Measurements from ENCODE around the gene FGF21.
"Not testable (repeated sequence)": the region's sequence is repeated elsewhere in the genome, so short reads cannot be mapped to it uniquely, and the experiment has no call there.

Gene FGF21

DNA sequence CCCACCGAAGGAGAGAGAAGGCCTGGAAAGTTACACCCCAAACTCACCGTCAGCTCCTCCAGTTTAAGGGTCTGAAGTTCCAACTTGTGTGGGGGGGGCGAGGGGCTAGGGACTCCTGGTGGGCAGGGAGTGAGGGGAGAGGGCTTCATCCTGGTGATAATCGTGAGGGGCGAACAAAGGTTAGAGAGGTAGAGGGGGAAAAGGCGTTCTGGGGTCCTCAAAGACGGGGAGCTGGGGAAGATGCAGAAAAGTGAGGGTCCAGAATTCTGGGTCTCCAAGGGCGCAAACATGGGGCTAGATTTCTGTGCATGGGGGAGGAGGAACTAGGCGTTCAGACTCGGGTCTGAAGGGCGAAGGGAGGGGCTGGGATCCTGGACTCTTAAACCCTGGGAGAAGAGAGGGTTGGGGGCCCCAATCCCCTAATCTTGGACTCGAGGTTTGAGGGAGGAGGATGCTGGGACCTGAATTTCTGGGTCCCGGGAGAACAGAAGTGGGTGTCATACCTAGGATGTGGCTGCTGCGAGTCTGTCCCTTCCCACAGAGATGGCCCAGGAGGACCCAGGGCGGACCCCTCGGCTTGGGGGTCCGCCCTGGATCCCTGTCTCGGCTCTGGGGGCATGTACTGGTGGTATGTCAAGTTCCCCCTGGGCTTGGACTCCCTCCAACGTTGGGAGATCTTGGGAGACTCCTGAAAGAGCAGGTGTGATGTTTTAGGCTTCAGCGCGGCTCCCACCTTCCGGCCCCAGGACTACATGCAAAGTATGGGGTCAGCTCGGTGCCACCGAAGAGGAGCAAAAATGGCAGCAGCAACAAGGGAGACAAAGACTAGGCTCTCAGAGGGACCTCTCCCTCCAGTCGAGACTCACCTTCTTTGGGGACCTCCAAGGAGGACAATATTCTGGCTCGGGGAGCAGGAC lies 40.3 kb upstream of the FGF21 start:
- Histone ChIP-seq H3K36me3 (no peaks in the 10 kb centered on the region), H3K27ac (peak overlapping the region; percentile 45), H3K9me3 (no peaks in the 10 kb centered on the region), H3K4me1 (ENCODE audit: control insufficient read depth in 1 of 2, insufficient read depth in 1 of 2, low read depth in 1 of 2, low read length in 1 of 2) (peaks cover 9 to 16% of the 10 kb centered on the region in 2 experiments), H3K4me3 (ENCODE audit: low read depth in 1 of 2, low read length in 1 of 2) (peak overlapping the region; percentile 55 to 63), H3K27me3 (peaks cover 19% of the 10 kb centered on the region)
- TF ChIP-seq, protein P1, sequence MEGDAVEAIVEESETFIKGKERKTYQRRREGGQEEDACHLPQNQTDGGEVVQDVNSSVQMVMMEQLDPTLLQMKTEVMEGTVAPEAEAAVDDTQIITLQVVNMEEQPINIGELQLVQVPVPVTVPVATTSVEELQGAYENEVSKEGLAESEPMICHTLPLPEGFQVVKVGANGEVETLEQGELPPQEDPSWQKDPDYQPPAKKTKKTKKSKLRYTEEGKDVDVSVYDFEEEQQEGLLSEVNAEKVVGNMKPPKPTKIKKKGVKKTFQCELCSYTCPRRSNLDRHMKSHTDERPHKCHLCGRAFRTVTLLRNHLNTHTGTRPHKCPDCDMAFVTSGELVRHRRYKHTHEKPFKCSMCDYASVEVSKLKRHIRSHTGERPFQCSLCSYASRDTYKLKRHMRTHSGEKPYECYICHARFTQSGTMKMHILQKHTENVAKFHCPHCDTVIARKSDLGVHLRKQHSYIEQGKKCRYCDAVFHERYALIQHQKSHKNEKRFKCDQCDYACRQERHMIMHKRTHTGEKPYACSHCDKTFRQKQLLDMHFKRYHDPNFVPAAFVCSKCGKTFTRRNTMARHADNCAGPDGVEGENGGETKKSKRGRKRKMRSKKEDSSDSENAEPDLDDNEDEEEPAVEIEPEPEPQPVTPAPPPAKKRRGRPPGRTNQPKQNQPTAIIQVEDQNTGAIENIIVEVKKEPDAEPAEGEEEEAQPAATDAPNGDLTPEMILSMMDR (IDR thresholded peaks at IDR 0.05), result no peak

DNA sequence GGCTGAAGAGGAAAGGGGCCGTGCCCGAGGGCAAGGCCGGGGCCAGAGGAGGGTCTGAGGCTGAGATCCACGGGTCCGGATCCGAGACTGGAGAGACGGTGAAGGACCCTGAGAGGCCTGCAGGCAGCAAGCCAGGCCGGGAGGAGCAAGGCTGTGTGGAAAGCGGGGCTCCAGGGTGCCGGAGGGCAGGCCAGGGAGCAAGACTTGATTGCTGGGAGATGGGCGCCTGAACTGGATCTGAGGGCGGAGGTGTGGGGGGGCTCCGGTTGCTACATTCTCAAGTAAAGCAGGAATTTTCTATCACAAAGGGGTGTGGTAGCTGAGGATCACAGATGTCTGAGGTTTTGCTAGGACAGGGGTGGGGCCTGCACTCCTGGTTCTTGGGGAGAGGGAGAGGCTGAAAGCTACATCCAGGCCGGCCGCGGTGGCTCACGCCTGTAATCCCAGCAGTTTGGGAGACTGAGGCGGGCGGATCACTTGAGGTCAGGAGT lies 39.6 kb upstream of the FGF21 start:
- Histone ChIP-seq H3K27me3 (peaks cover 19% of the 10 kb centered on the region), H3K36me3 (no peaks in the 10 kb centered on the region), H3K4me3 (ENCODE audit: low read depth in 1 of 2, low read length in 1 of 2) (no peak overlapping the region), H3K27ac (no peak overlapping the region), H3K4me1 (ENCODE audit: control insufficient read depth in 1 of 2, insufficient read depth in 1 of 2, low read depth in 1 of 2, low read length in 1 of 2) (peaks cover 11 to 19% of the 10 kb centered on the region in 2 experiments), H3K9me3 (no peaks in the 10 kb centered on the region)
- TF ChIP-seq, protein P1 (IDR thresholded peaks at IDR 0.05), result no peak

DNA sequence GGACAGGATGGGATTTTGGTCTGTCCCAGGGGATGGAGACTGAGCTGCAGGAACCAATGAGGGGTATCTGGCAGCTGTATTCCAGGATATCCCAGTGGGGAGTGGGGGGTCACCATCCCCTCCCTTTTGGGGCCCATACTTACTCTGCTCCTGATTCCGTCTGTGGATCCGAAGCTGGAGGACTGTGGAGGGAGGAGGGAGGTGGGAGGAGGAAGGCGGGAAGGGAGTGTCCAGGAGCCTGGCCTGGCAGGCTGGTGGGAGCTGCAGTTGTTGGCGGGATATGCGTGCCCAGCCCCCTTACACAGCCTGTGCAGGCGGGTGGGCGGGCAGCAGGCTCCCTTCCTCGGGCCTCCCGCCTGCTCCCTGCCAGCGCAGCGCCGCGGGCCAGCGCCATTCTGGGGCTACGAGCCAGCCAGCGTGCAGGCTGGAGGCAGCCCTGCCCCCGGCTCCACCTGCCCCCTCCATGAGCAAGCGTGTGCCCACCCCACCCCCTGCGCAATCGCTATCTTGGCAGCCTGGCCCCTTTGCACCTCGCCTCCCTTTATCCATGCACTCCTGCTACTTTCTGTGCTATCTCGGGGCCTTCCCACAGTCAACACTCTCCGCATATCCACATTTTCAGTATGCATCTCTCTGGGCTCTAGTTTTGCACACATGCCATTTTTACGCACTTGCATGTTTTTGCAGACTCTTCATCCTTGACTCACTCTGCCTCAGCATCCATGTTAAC lies 38.6 kb upstream of the FGF21 start:
- H3K4me1 ChIP-seq (ENCODE audit: control insufficient read depth in 1 of 2, insufficient read depth in 1 of 2, low read depth in 1 of 2, low read length in 1 of 2), result peaks cover 15 to 20% of the 10 kb centered on the region in 2 experiments
- no peaks in the 10 kb centered on the region for H3K36me3 ChIP-seq
- H3K27ac ChIP-seq, result no peak overlapping the region
- peaks cover 19% of the 10 kb centered on the region for H3K27me3 ChIP-seq
- TF ChIP-seq, protein P1 (IDR thresholded peaks at IDR 0.05), result no peak
- H3K4me3 ChIP-seq (ENCODE audit: low read depth in 1 of 2, low read length in 1 of 2), result no peak overlapping the region
- H3K9me3 ChIP-seq, result no peaks in the 10 kb centered on the region

DNA sequence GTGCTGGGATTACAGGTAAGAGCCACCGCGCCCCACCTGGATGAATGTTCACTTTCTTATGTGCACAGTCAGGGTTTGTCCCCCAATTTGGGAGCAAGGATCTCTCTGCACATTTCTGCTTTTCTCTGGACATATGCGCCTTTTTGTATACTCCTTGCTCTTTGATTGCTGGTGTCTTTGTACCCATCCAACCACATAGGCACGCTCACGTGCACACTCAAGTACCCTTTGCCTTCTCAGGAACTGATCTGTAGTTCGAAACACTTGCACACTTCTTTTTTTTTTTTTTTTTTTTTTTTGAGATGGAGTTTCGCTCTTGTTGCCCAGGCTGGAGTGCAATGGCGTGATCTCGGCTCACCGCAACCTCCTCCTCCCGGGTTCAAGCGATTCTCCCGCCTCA lies 37.2 kb upstream of the FGF21 start:
- H3K36me3 ChIP-seq; H3K9me3 ChIP-seq; H3K27ac ChIP-seq; H3K4me3 ChIP-seq (ENCODE audit: low read depth in 1 of 2, low read length in 1 of 2): not testable (repeated sequence)
- Histone ChIP-seq H3K27me3 (peaks cover 12% of the 10 kb centered on the region), H3K4me1 (ENCODE audit: control insufficient read depth in 1 of 2, insufficient read depth in 1 of 2, low read depth in 1 of 2, low read length in 1 of 2) (peaks cover 15 to 20% of the 10 kb centered on the region in 2 experiments)

DNA sequence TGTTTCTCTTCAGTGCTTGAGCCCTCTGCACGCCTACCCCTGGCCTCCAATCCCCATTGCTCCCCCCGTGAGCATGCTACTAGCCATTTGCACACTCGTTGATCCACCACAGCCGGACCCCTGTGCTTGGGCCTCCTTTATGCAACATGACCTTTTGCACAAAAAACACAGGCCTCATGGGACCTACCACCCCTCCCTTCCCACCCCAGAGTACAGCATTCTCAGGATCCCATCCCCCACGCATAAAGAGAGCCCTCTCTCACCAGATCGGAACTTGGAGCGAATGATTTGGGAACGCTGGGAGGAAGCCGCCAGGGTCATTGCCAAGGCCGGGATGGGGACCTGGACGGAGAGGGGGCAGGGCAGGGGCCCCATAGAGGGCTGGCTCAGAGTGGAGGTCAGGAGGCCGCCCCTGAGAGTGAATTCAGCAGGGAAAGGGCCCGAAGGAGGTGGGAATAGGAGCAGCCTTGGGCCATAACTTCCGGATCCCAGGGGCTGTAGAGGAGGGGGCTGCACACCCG lies 36.6 kb upstream of the FGF21 start:
- no peak overlapping the region for H3K4me3 ChIP-seq (ENCODE audit: low read depth in 1 of 2, low read length in 1 of 2)
- no peaks in the 10 kb centered on the region for H3K36me3 ChIP-seq
- peaks cover 5% of the 10 kb centered on the region for H3K27me3 ChIP-seq
- TF ChIP-seq, protein P1 (IDR thresholded peaks at IDR 0.05), result no peak
- H3K4me1 ChIP-seq (ENCODE audit: control insufficient read depth in 1 of 2, insufficient read depth in 1 of 2, low read depth in 1 of 2, low read length in 1 of 2), result peaks cover 11 to 15% of the 10 kb centered on the region in 2 experiments
- H3K9me3 ChIP-seq, result no peaks in the 10 kb centered on the region
- H3K27ac ChIP-seq, result no peak overlapping the region

Data from neutrophil (primary cell).